Measurements from ENCODE around the gene FAM114A1. TPM values are rescaled to one million over a fixed set of nuclear protein-coding genes. Genes with fewer than 3 reads are reported as not detected.

Gene FAM114A1
- polyA plus RNA-seq, 3 donors: 3.2 to 12.0 (median 4.1) TPM

DNA sequence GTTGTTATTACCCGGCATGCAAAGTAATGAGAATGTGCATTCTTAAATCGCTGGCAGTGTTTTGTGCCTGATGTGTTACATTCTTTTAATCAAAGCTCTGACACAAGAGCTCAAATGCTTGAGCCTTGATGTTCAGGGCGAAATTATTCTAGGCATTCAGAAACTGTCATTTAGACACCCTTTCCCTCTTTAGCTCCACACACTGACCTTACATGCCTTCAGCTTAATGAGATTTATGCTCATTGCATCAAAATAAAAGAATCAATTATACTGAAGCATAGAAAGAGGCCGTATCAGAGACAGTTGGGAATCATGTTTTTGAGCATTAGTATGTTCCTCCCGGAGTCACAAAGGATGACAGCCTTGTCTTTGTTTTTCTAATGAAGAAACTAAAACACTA, 56.7 kb downstream of the FAM114A1 start:
- no peak for DNase-seq
- TF ChIP-seq, protein P1, sequence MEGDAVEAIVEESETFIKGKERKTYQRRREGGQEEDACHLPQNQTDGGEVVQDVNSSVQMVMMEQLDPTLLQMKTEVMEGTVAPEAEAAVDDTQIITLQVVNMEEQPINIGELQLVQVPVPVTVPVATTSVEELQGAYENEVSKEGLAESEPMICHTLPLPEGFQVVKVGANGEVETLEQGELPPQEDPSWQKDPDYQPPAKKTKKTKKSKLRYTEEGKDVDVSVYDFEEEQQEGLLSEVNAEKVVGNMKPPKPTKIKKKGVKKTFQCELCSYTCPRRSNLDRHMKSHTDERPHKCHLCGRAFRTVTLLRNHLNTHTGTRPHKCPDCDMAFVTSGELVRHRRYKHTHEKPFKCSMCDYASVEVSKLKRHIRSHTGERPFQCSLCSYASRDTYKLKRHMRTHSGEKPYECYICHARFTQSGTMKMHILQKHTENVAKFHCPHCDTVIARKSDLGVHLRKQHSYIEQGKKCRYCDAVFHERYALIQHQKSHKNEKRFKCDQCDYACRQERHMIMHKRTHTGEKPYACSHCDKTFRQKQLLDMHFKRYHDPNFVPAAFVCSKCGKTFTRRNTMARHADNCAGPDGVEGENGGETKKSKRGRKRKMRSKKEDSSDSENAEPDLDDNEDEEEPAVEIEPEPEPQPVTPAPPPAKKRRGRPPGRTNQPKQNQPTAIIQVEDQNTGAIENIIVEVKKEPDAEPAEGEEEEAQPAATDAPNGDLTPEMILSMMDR (IDR thresholded peaks at IDR 0.05): no peak
- no peaks in the 10 kb centered on the region for H3K4me1 ChIP-seq (ENCODE audit: control insufficient read depth in 1 of 2, insufficient read depth in 2 of 2, low read length in 2 of 2)
- H3K9me3 Mint-ChIP-seq: no peaks in the 10 kb centered on the region
- no peak overlapping the region for H3K27ac ChIP-seq (ENCODE audit: low read depth in 1 of 2, low read length in 2 of 2)
- H3K9me3 ChIP-seq (replicated peaks in 1 of 2; ENCODE audit: control insufficient read depth in 1 of 2, insufficient read depth in 1 of 2, low read length in 2 of 2): no peaks in the 10 kb centered on the region
- H3K27ac Mint-ChIP-seq: no peak overlapping the region
- WGBS (ENCODE audit: insufficient coverage): 100% methylated on average over 2 of the region's 5 CpGs
- H3K4me3 ChIP-seq (replicated peaks in 1 of 3; ENCODE audit: low read depth in 2 of 3, low read length in 3 of 3): no peak overlapping the region
- intact Hi-C loops (cut with micrococcal nuclease): no loop called here
- H3K4me3 Mint-ChIP-seq: no peak overlapping the region
- H3K9ac ChIP-seq (ENCODE audit: insufficient read depth, low read length, poor library complexity, severe bottlenecking): no peak overlapping the region
- H3K36me3 Mint-ChIP-seq: peaks cover 61 to 65% of the 10 kb centered on the region in 2 donors
- H4K20me1 ChIP-seq (ENCODE audit: insufficient read depth, low read length): no peaks in the 10 kb centered on the region
- no peaks in the 10 kb centered on the region for H3K79me2 ChIP-seq (ENCODE audit: insufficient read depth, low read length)
- H3K27me3 Mint-ChIP-seq (ENCODE audit: low read depth in 3 of 3): peaks cover 0 to 2% (median 0%) of the 10 kb centered on the region in 3 donors
- H3K4me2 ChIP-seq (replicated peaks; ENCODE audit: extremely low read depth, low read length, poor library complexity, severe bottlenecking): no peak overlapping the region
- H3K36me3 ChIP-seq (replicated peaks in 1 of 2; ENCODE audit: control insufficient read depth in 1 of 2, insufficient read depth in 2 of 2, low read length in 2 of 2): peaks cover 30 to 81% of the 10 kb centered on the region in 2 donors
- no peaks in the 10 kb centered on the region for H3K4me1 Mint-ChIP-seq
- no peaks in the 10 kb centered on the region for H3K27me3 ChIP-seq (ENCODE audit: control insufficient read depth in 2 of 2, insufficient read depth in 2 of 2, low read length in 2 of 2)
- no peak overlapping the region for H2AFZ ChIP-seq (ENCODE audit: insufficient read depth, low read depth, low read length, poor library complexity, severe bottlenecking)

DNA sequence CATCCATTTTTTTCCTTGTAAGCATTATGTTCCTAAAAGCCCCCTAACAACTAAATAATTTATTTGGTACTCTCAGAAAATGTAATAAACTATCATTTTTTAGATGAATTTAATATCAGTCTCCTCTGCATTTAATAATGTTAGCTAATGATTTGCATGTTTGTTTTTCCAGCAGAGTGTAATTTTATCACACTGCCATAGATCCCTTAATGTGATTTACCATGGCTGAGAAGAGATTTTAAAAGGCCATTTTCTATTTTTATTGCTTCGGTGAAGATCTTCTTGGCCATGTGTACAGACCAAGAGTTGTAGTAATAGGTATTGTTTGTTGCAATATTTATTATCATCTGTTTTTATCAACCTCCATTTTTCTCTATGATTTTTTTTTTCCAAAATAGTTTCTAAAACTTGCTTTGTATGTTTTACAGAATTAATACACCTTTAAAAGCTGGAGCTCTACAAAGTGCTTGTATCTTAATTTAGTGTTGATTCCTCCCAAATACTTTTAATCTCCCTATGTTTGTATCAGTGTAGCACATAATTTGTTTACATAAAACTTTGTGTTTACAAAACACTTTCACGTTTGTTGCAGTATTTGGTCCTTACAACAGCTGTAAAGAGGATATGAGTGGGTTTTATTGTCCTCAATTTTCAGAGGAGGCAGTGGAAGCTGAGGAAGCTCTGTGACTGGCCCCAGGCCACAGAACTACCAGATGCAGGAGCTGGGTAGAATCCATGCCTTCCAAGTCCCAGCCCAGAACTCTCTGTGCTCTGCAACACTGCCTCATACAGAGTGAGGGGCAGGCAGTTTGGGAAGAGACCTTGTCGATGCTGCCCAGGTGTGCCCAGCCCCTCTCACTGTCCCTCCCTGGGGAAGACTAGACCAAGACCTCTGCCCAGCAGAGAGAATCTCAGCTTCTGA, 58.1 kb downstream of the FAM114A1 start:
- Mint-ChIP-seq H3K4me3 (no peak overlapping the region), H3K36me3 (peaks cover 50 to 66% of the 10 kb centered on the region in 2 donors), H3K4me1 (no peaks in the 10 kb centered on the region), H3K27me3 (ENCODE audit: low read depth in 3 of 3) (peaks cover 0 to 2% (median 0%) of the 10 kb centered on the region in 3 donors), H3K9me3 (no peaks in the 10 kb centered on the region), H3K27ac (no peak overlapping the region)
- Histone ChIP-seq H3K4me1 (ENCODE audit: control insufficient read depth in 1 of 2, insufficient read depth in 2 of 2, low read length in 2 of 2) (no peaks in the 10 kb centered on the region), H3K4me3 (replicated peaks in 1 of 3; ENCODE audit: low read depth in 2 of 3, low read length in 3 of 3) (no peak overlapping the region), H3K9me3 (replicated peaks in 1 of 2; ENCODE audit: control insufficient read depth in 1 of 2, insufficient read depth in 1 of 2, low read length in 2 of 2) (no peaks in the 10 kb centered on the region), H2AFZ (ENCODE audit: insufficient read depth, low read depth, low read length, poor library complexity, severe bottlenecking) (no peak overlapping the region), H3K27me3 (ENCODE audit: control insufficient read depth in 2 of 2, insufficient read depth in 2 of 2, low read length in 2 of 2) (no peaks in the 10 kb centered on the region), H3K27ac (ENCODE audit: low read depth in 1 of 2, low read length in 2 of 2) (no peak overlapping the region), H3K9ac (ENCODE audit: insufficient read depth, low read length, poor library complexity, severe bottlenecking) (no peak overlapping the region), H3K4me2 (replicated peaks; ENCODE audit: extremely low read depth, low read length, poor library complexity, severe bottlenecking) (no peak overlapping the region), H4K20me1 (ENCODE audit: insufficient read depth, low read length) (no peaks in the 10 kb centered on the region), H3K79me2 (ENCODE audit: insufficient read depth, low read length) (no peaks in the 10 kb centered on the region), H3K36me3 (replicated peaks in 1 of 2; ENCODE audit: control insufficient read depth in 1 of 2, insufficient read depth in 2 of 2, low read length in 2 of 2) (peaks cover 30 to 84% of the 10 kb centered on the region in 2 donors)
- no peak for DNase-seq
- WGBS (ENCODE audit: insufficient coverage): 100% methylated on average over 1 of the region's 3 CpGs
- TF ChIP-seq, protein P1 (IDR thresholded peaks at IDR 0.05): no peak
- intact Hi-C loops (cut with micrococcal nuclease): no loop called here
